ENCODE measurements around the gene PAPSS2.

DNA sequence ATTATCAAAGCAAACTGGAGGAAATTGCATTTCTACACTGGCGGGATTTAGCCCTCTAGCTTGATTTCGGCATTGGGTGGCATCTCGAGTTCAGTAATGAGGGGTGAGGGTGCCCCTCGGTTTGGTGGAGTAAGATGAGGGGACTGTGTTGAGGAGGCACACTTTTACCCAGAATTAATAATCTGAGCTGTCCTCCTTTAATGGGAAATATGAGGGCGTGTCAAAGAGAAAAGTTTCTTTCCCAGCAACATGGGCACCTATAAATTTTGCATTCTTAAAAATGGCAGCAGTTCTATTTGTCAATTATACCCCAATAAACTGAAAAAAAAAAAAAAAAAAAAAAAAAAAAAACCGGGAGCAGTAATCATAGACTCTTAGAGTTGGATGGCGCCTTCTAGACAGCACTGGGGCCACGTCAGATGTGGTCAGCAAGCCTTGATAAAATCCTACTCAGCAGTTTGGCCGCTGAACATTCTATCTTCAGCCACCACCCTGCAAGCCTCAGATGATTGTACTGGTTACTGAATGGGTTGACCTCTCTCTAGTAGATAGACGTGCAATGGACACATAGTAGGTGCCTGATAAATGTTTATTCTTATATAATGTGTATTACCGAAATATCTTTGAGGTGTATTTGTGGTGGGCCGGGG, 931 bp downstream of the PAPSS2 start:
- TF ChIP-seq, protein P1, sequence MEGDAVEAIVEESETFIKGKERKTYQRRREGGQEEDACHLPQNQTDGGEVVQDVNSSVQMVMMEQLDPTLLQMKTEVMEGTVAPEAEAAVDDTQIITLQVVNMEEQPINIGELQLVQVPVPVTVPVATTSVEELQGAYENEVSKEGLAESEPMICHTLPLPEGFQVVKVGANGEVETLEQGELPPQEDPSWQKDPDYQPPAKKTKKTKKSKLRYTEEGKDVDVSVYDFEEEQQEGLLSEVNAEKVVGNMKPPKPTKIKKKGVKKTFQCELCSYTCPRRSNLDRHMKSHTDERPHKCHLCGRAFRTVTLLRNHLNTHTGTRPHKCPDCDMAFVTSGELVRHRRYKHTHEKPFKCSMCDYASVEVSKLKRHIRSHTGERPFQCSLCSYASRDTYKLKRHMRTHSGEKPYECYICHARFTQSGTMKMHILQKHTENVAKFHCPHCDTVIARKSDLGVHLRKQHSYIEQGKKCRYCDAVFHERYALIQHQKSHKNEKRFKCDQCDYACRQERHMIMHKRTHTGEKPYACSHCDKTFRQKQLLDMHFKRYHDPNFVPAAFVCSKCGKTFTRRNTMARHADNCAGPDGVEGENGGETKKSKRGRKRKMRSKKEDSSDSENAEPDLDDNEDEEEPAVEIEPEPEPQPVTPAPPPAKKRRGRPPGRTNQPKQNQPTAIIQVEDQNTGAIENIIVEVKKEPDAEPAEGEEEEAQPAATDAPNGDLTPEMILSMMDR (conservative IDR thresholded peaks at IDR 0.05): no peak
- no peak for TF ChIP-seq ZFX (IDR thresholded peaks at IDR 0.05)
